H9 (cell line): Measurements from ENCODE around the gene WDR36. TPM values are rescaled to one million over a fixed set of nuclear protein-coding genes. Genes with fewer than 3 reads are reported as not detected.

Experiments used
- DNase-seq: peaks from one replicate; pipeline ENCODE4 v3.0.0-alpha.2; 2017
- H2AFZ ChIP-seq: one replicate; pipeline ENCODE4 v1.6.1; 2013; ENCODE audit warnings: mild to moderate bottlenecking, low read length, control low read depth, moderate library complexity
- H2AK5ac ChIP-seq: 2 replicates; pipeline ENCODE4 v1.6.1; 2013; ENCODE audit warnings: low read length, control low read depth, mixed read lengths; ENCODE audit not compliant: insufficient read length
- H2BK120ac ChIP-seq: one replicate; pipeline ENCODE4 v1.6.1; 2013; ENCODE audit warnings: low read depth, mild to moderate bottlenecking, low read length, control low read depth, inconsistent platforms; ENCODE audit not compliant: poor library complexity, severe bottlenecking
- H2BK12ac ChIP-seq: 2 replicates; pipeline ENCODE4 v1.6.1; 2013; ENCODE audit warnings: low read length, control low read depth, mixed read lengths, low read depth; ENCODE audit not compliant: insufficient read length
- H2BK15ac ChIP-seq: 2 replicates; pipeline ENCODE4 v1.6.1; 2013; ENCODE audit warnings: low read depth, low read length, control low read depth
- H2BK20ac ChIP-seq: one replicate; pipeline ENCODE4 v1.6.1; 2013; ENCODE audit warnings: low read depth, mild to moderate bottlenecking, low read length, control low read depth, inconsistent platforms; ENCODE audit not compliant: poor library complexity, severe bottlenecking
- H2BK5ac ChIP-seq: 2 replicates; pipeline ENCODE4 v1.6.1; 2013; ENCODE audit warnings: low read length, control low read depth, mixed read lengths; ENCODE audit not compliant: insufficient read length
- H3K14ac ChIP-seq: 2 replicates; pipeline ENCODE4 v1.6.1; 2013; ENCODE audit warnings: low read length, control low read depth; ENCODE audit not compliant: insufficient read depth
- H3K18ac ChIP-seq: 2 replicates; pipeline ENCODE4 v1.6.1; 2013; ENCODE audit warnings: low read depth, mild to moderate bottlenecking, mixed read lengths, low read length, control low read depth; ENCODE audit not compliant: insufficient read length
- H3K23ac ChIP-seq: 2 replicates; pipeline ENCODE4 v1.6.1; 2013; ENCODE audit warnings: low read length, control low read depth, mixed read lengths, low read depth; ENCODE audit not compliant: insufficient read length
- H3K23me2 ChIP-seq: 2 replicates; pipeline ENCODE4 v1.6.1; 2013; ENCODE audit warnings: low read depth, mild to moderate bottlenecking, mixed read lengths, low read length, control low read depth; ENCODE audit not compliant: insufficient read length, poor library complexity, severe bottlenecking
- H3K27ac ChIP-seq: 2 replicates; pipeline ENCODE4 v1.5.1; 2013; ENCODE audit warnings: low read length, control low read depth, mixed read lengths, low read depth; ENCODE audit not compliant: insufficient read length
- H3K27me3 ChIP-seq: 2 replicates; pipeline ENCODE4 v1.6.1; 2013; ENCODE audit warnings: low read length, control low read depth, inconsistent platforms; ENCODE audit not compliant: insufficient read depth
- H3K4ac ChIP-seq: 2 replicates; pipeline ENCODE4 v1.6.1; 2013; ENCODE audit warnings: low read depth, mild to moderate bottlenecking, control low read depth, inconsistent platforms, low read length, moderate library complexity
- H3K4me1 ChIP-seq: 2 replicates; pipeline ENCODE4 v1.6.1; 2013; ENCODE audit warnings: low read length, control low read depth, inconsistent platforms; ENCODE audit not compliant: insufficient read depth
- H3K4me2 ChIP-seq: 2 replicates; pipeline ENCODE4 v1.6.1; 2013; ENCODE audit warnings: low read length, control low read depth, mixed read lengths; ENCODE audit not compliant: insufficient read length, insufficient read depth
- H3K56ac ChIP-seq: 2 replicates; pipeline ENCODE4 v1.6.1; 2013; ENCODE audit warnings: low read depth, mild to moderate bottlenecking, mixed read lengths, low read length, control low read depth; ENCODE audit not compliant: insufficient read length
- H3K79me1 ChIP-seq: 2 replicates; pipeline ENCODE4 v1.6.1; 2013; ENCODE audit warnings: low read depth, mild to moderate bottlenecking, moderate library complexity, low read length, control low read depth, inconsistent platforms; ENCODE audit not compliant: insufficient read depth, poor library complexity, severe bottlenecking
- H3K79me2 ChIP-seq: 2 replicates; pipeline ENCODE4 v1.6.1; 2013; ENCODE audit warnings: low read length, control low read depth, inconsistent platforms; ENCODE audit not compliant: insufficient read depth
- H3K9ac ChIP-seq: 2 replicates; pipeline ENCODE4 v1.6.1; 2013; ENCODE audit warnings: low read length, control low read depth, mixed read lengths; ENCODE audit not compliant: insufficient read length; ENCODE audit errors: extremely low read depth
- H3K9me3 ChIP-seq: one replicate; pipeline ENCODE4 v1.6.1; 2013; ENCODE audit warnings: low read depth, low read length, inconsistent platforms; ENCODE audit not compliant: control insufficient read depth
- H3T11ph ChIP-seq: one replicate; pipeline ENCODE4 v1.6.1; 2013; ENCODE audit warnings: mild to moderate bottlenecking, low read length, control low read depth, inconsistent platforms
- H4K20me1 ChIP-seq: one replicate; pipeline ENCODE4 v1.6.1; 2013; ENCODE audit not compliant: control insufficient read depth, insufficient read length, insufficient read depth
- H4K5ac ChIP-seq: 2 replicates; pipeline ENCODE4 v1.6.1; 2013; ENCODE audit warnings: low read depth, mild to moderate bottlenecking, mixed read lengths, low read length, control low read depth; ENCODE audit not compliant: insufficient read length
- H4K8ac ChIP-seq: replicated peaks from 2 replicates; pipeline ENCODE4 v1.6.1; 2013; ENCODE audit warnings: low read length, control low read depth, mixed read lengths, low read depth; ENCODE audit not compliant: insufficient read length
- H4K91ac ChIP-seq: 2 replicates; pipeline ENCODE4 v1.6.1; 2013; ENCODE audit warnings: low read depth, mild to moderate bottlenecking, moderate library complexity, mixed read lengths, low read length, control low read depth; ENCODE audit not compliant: insufficient read length
- H3K27ac Mint-ChIP-seq, 3 experiments: 2 replicates in 2 of 3; 3 replicates in 1 of 3; pipeline ENCODE4 v1.8.0; 2020 to 2021; ENCODE audit warnings: mixed read lengths in 3 of 3, mild to moderate bottlenecking in 1 of 3, moderate library complexity in 1 of 3
- H3K27me3 Mint-ChIP-seq: 2 replicates; pipeline ENCODE4 v1.8.0; 2021; ENCODE audit warnings: low read depth, mild to moderate bottlenecking, moderate library complexity, mixed read lengths
- H3K36me3 Mint-ChIP-seq, 3 experiments: 2 replicates in 2 of 3; 3 replicates in 1 of 3; pipeline ENCODE4 v1.8.0; 2020 to 2021; ENCODE audit warnings: low read depth in 3 of 3, mixed read lengths in 3 of 3; ENCODE audit not compliant: insufficient read depth in 1 of 3
- H3K4me1 Mint-ChIP-seq, 2 experiments: 2 replicates each; pipeline ENCODE4 v1.8.0; 2020; ENCODE audit warnings: mixed read lengths in 2 of 2
- H3K4me3 Mint-ChIP-seq, 2 experiments: 2 replicates in 1 of 2; 3 replicates in 1 of 2; pipeline ENCODE4 v1.8.0; 2020 to 2021; ENCODE audit warnings: mild to moderate bottlenecking in 2 of 2, mixed read lengths in 2 of 2, moderate library complexity in 1 of 2
- H3K9me3 Mint-ChIP-seq, 2 experiments: 2 replicates in 1 of 2; 3 replicates in 1 of 2; pipeline ENCODE4 v1.8.0; 2020; ENCODE audit warnings: mild to moderate bottlenecking in 2 of 2, mixed read lengths in 2 of 2, moderate library complexity in 1 of 2
- CTCF ChIP-seq: fragments of 200-600 bp; sonication (generic); conservative IDR thresholded peaks from 3 replicates; pipeline ENCODE4 v1.8.0; 2021; ENCODE audit warnings: antibody characterized with exemption, mild to moderate bottlenecking
- WGBS: extraction: QIAGEN DNeasy Blood & Tissue Kit; methylation state at CpG from one replicate; pipeline ENCODE4 v1.1.7; 2013; ENCODE audit warnings: missing lambda C conversion rate, low lambda C conversion rate, mixed read lengths; ENCODE audit not compliant: insufficient read length; ENCODE audit errors: extremely low coverage; 5-methylcytosine and 5-hydroxymethylcytosine counted together
- total RNA-seq: library from RNA; stranded (reverse); gene quantifications from 2 replicates; pipeline ENCODE4 v1.2.1, GENCODE V29; 2021

WDR36 gene
- total RNA-seq, 1 experiment from 2014 or later: 42.0 TPM

DNA sequence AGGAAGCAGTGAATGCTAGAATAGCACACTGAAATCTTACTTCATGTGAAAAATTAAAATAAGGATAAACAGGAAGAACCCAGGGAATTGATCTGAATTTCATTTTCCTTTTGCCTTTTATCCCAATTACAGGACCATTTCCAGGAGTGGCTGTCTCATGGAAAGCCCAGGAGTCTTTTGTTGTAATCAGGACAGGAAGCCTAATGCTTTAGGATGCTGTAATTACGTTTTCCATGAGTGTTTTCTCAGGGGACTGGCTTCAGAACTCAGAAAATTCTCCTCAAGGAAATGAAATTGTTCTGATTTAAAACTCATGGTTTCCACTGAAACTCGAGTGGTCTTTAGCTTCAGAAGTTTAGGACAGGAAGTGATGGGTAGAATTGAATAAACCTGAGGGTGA is 75.4 kb downstream of the WDR36 start:
- H3K9me3 Mint-ChIP-seq: no peaks in the 10 kb centered on the region

More for the DNA sequence above, 75.4 kb downstream of the WDR36 start:
- no peak for TF ChIP-seq CTCF
- Histone ChIP-seq H3K4me2 (no peak overlapping the region), H3K79me1 (no peaks in the 10 kb centered on the region), H4K5ac (no peak overlapping the region), H3K23me2 (no peaks in the 10 kb centered on the region), H3K27me3 (no peaks in the 10 kb centered on the region), H2BK15ac (no peak overlapping the region), H3K14ac (no peak overlapping the region), H3K18ac (no peak overlapping the region), H2BK12ac (no peak overlapping the region), H2AK5ac (no peak overlapping the region), H3T11ph (no peak overlapping the region), H3K56ac (no peak overlapping the region), H3K9ac (no peak overlapping the region), H4K8ac (no peak overlapping the region), H3K23ac (no peak overlapping the region), H2AFZ (no peak overlapping the region), H4K91ac (no peak overlapping the region), H3K79me2 (no peaks in the 10 kb centered on the region), H3K9me3 (no peaks in the 10 kb centered on the region), H4K20me1 (no peaks in the 10 kb centered on the region), H2BK20ac (no peak overlapping the region), H3K27ac (no peak overlapping the region), H2BK120ac (no peak overlapping the region), H3K4me1 (no peaks in the 10 kb centered on the region), H3K4ac (no peak overlapping the region), H2BK5ac (no peak overlapping the region)
- DNase-seq: no peak
- no peak overlapping the region for H3K27ac Mint-ChIP-seq
- no peak overlapping the region for H3K4me3 Mint-ChIP-seq
- no peaks in the 10 kb centered on the region for H3K36me3 Mint-ChIP-seq
- peaks cover 11 to 22% of the 10 kb centered on the region in 2 experiments for H3K4me1 Mint-ChIP-seq
- no peaks in the 10 kb centered on the region for H3K27me3 Mint-ChIP-seq
- WGBS: no CpG with 5 or more reads among the region's 2 CpGs
